Stimulated activated CD8-positive, alpha-beta memory T cell treated with anti-CD3 and anti-CD28 coated beads, Interleukin-7, amount 100 ng/mL, for 4 hours (primary cell): ENCODE results near the gene TMEM138.
"Not testable (repeated sequence)": the region's sequence is repeated elsewhere in the genome, so short reads cannot be mapped to it uniquely, and the experiment has no call there.

Source experiments
- DNase-seq, 2 donors: peaks; one replicate each; pipeline ENCODE4 v3.0.0-alpha.2; 2020; ENCODE audit warnings: low read depth in 2 of 2

The TMEM138 gene

GRCh38 chr11:61364012-61364675 is 2.0 kb downstream of the TMEM138 start:
- no peak for DNase-seq

GRCh38 chr11:61367406-61367805 is 5.2 kb downstream of the TMEM138 start:
- no peak for DNase-seq

- no peak for DNase-seq
These were observed 6.5 kb downstream of the TMEM138 start for GRCh38 chr11:61368646-61369045.

GRCh38 chr11:61369372-61370348 is 7.5 kb downstream of the TMEM138 start:
- no peak for DNase-seq

GRCh38 chr11:61370349-61371005 is 8.3 kb downstream of the TMEM138 start:
- DNase-seq: no peak

- no peak for DNase-seq
These were observed 10.7 kb downstream of the TMEM138 start for GRCh38 chr11:61372659-61373420.

- no peak for DNase-seq
These were observed 13.6 kb downstream of the TMEM138 start for GRCh38 chr11:61375761-61376108.

- DNase-seq: no peak
These were observed 15.4 kb downstream of the TMEM138 start for GRCh38 chr11:61377461-61378160.

- no peak for DNase-seq
These were observed 16.6 kb downstream of the TMEM138 start for GRCh38 chr11:61378713-61379313.

GRCh38 chr11:61380884-61381283 is 18.7 kb downstream of the TMEM138 start:
- DNase-seq: no peak

GRCh38 chr11:61383859-61384258 is 21.7 kb downstream of the TMEM138 start:
- DNase-seq: not testable (repeated sequence)

- DNase-seq: no peak
These were observed 22.4 kb downstream of the TMEM138 start for GRCh38 chr11:61384271-61385242.

GRCh38 chr11:61390161-61390560 is 28.0 kb downstream of the TMEM138 start:
- no peak for DNase-seq

GRCh38 chr11:61392981-61393595 is 30.9 kb downstream of the TMEM138 start:
- DNase-seq: no peak

- DNase-seq: no peak
These were observed 39.0 kb downstream of the TMEM138 start for GRCh38 chr11:61401173-61401572.

GRCh38 chr11:61401573-61401972 is 39.4 kb downstream of the TMEM138 start:
- no peak for DNase-seq

GRCh38 chr11:61403658-61404057 is 41.5 kb downstream of the TMEM138 start:
- DNase-seq: no peak

GRCh38 chr11:61404103-61404502 is 41.9 kb downstream of the TMEM138 start:
- no peak for DNase-seq

GRCh38 chr11:61404641-61405040 is 42.5 kb downstream of the TMEM138 start:
- no peak for DNase-seq
